ENCODE data around the gene SUGP1. TPM values are rescaled to one million over a fixed set of nuclear protein-coding genes. Genes with fewer than 3 reads are reported as not detected.

The SUGP1 gene
- total RNA-seq, 1 experiment from 2014 or later, result 81.3 TPM

DNA sequence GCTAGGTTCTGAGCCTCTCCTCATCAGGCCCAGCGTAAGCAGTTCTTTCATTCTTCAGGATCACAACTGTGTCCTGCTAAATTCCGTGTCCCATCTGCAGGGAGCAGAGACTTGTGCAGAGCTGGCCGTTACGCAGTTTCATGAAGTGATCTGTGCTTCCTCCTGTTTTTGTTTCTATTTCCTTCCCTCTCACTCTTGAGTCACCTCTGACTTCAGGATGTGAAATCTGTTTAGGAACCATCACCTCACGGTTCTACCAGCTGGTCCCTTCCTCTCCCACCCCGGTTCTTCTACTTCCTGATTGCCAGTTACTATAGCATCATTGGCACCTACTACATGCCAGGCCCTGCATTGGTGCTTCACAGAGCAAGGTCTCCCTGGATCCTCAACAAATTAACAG, 8.8 kb upstream of the SUGP1 start:
- no peak for TF ChIP-seq IRF2 (CRISPR knock-in tag; IDR thresholded peaks at IDR 0.05; ENCODE audit: borderline replicate concordance, low read depth)
- TF ChIP-seq, protein P1, sequence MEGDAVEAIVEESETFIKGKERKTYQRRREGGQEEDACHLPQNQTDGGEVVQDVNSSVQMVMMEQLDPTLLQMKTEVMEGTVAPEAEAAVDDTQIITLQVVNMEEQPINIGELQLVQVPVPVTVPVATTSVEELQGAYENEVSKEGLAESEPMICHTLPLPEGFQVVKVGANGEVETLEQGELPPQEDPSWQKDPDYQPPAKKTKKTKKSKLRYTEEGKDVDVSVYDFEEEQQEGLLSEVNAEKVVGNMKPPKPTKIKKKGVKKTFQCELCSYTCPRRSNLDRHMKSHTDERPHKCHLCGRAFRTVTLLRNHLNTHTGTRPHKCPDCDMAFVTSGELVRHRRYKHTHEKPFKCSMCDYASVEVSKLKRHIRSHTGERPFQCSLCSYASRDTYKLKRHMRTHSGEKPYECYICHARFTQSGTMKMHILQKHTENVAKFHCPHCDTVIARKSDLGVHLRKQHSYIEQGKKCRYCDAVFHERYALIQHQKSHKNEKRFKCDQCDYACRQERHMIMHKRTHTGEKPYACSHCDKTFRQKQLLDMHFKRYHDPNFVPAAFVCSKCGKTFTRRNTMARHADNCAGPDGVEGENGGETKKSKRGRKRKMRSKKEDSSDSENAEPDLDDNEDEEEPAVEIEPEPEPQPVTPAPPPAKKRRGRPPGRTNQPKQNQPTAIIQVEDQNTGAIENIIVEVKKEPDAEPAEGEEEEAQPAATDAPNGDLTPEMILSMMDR (IDR thresholded peaks at IDR 0.05), result no peak
- no peak for TF ChIP-seq ETV6 (CRISPR knock-in tag; IDR thresholded peaks at IDR 0.05)
- TF ChIP-seq, protein P2, sequence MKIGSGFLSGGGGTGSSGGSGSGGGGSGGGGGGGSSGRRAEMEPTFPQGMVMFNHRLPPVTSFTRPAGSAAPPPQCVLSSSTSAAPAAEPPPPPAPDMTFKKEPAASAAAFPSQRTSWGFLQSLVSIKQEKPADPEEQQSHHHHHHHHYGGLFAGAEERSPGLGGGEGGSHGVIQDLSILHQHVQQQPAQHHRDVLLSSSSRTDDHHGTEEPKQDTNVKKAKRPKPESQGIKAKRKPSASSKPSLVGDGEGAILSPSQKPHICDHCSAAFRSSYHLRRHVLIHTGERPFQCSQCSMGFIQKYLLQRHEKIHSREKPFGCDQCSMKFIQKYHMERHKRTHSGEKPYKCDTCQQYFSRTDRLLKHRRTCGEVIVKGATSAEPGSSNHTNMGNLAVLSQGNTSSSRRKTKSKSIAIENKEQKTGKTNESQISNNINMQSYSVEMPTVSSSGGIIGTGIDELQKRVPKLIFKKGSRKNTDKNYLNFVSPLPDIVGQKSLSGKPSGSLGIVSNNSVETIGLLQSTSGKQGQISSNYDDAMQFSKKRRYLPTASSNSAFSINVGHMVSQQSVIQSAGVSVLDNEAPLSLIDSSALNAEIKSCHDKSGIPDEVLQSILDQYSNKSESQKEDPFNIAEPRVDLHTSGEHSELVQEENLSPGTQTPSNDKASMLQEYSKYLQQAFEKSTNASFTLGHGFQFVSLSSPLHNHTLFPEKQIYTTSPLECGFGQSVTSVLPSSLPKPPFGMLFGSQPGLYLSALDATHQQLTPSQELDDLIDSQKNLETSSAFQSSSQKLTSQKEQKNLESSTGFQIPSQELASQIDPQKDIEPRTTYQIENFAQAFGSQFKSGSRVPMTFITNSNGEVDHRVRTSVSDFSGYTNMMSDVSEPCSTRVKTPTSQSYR (CRISPR knock-in tag; IDR thresholded peaks at IDR 0.05), result no peak
- TF ChIP-seq SMAD3 (CRISPR knock-in tag; IDR thresholded peaks at IDR 0.05; ENCODE audit: borderline replicate concordance), result no peak
- TF ChIP-seq CBFB (CRISPR knock-in tag; IDR thresholded peaks at IDR 0.05; ENCODE audit: low read depth), result no peak
- no peak for TF ChIP-seq ZBTB21 (CRISPR knock-in tag; IDR thresholded peaks at IDR 0.05; ENCODE audit: borderline replicate concordance)
- TF ChIP-seq GRHL2 (CRISPR knock-in tag; IDR thresholded peaks at IDR 0.05; ENCODE audit: insufficient replicate concordance, severe bottlenecking), result no peak
- TF ChIP-seq, protein P3, sequence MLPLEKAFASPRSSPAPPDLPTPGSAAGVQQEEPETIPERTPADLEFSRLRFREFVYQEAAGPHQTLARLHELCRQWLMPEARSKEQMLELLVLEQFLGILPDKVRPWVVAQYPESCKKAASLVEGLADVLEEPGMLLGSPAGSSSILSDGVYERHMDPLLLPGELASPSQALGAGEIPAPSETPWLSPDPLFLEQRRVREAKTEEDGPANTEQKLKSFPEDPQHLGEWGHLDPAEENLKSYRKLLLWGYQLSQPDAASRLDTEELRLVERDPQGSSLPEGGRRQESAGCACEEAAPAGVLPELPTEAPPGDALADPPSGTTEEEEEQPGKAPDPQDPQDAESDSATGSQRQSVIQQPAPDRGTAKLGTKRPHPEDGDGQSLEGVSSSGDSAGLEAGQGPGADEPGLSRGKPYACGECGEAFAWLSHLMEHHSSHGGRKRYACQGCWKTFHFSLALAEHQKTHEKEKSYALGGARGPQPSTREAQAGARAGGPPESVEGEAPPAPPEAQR (CRISPR knock-in tag; IDR thresholded peaks at IDR 0.05), result no peak
- TF ChIP-seq, protein P4, sequence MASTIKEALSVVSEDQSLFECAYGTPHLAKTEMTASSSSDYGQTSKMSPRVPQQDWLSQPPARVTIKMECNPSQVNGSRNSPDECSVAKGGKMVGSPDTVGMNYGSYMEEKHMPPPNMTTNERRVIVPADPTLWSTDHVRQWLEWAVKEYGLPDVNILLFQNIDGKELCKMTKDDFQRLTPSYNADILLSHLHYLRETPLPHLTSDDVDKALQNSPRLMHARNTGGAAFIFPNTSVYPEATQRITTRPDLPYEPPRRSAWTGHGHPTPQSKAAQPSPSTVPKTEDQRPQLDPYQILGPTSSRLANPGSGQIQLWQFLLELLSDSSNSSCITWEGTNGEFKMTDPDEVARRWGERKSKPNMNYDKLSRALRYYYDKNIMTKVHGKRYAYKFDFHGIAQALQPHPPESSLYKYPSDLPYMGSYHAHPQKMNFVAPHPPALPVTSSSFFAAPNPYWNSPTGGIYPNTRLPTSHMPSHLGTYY (CRISPR knock-in tag; IDR thresholded peaks at IDR 0.05), result no peak
- TF ChIP-seq SOX15 (CRISPR knock-in tag; IDR thresholded peaks at IDR 0.05), result no peak
- TF ChIP-seq, protein P5, sequence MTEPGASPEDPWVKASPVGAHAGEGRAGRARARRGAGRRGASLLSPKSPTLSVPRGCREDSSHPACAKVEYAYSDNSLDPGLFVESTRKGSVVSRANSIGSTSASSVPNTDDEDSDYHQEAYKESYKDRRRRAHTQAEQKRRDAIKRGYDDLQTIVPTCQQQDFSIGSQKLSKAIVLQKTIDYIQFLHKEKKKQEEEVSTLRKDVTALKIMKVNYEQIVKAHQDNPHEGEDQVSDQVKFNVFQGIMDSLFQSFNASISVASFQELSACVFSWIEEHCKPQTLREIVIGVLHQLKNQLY (CRISPR knock-in tag; IDR thresholded peaks at IDR 0.05), result no peak
- no peak for TF ChIP-seq NFATC4 (CRISPR knock-in tag; IDR thresholded peaks at IDR 0.05)
- TF ChIP-seq, protein P6, sequence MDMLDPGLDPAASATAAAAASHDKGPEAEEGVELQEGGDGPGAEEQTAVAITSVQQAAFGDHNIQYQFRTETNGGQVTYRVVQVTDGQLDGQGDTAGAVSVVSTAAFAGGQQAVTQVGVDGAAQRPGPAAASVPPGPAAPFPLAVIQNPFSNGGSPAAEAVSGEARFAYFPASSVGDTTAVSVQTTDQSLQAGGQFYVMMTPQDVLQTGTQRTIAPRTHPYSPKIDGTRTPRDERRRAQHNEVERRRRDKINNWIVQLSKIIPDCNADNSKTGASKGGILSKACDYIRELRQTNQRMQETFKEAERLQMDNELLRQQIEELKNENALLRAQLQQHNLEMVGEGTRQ (CRISPR knock-in tag; IDR thresholded peaks at IDR 0.05), result no peak
- TF ChIP-seq TEAD4 (CRISPR knock-in tag; IDR thresholded peaks at IDR 0.05), result no peak
- no peak for TF ChIP-seq ATF1 (CRISPR knock-in tag; IDR thresholded peaks at IDR 0.05)
- TF ChIP-seq, protein P7, sequence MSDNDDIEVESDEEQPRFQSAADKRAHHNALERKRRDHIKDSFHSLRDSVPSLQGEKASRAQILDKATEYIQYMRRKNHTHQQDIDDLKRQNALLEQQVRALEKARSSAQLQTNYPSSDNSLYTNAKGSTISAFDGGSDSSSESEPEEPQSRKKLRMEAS (CRISPR knock-in tag; IDR thresholded peaks at IDR 0.05), result no peak
- POLR2A ChIA-PET, result no interaction called here
- Mint-ChIP-seq H3K27ac (no peak overlapping the region), H3K36me3 (peaks cover 32% of the 10 kb centered on the region), H3K4me1 (no peaks in the 10 kb centered on the region), H3K27me3 (ENCODE audit: low read depth) (no peaks in the 10 kb centered on the region), H3K9me3 (no peaks in the 10 kb centered on the region), H3K4me3 (no peak overlapping the region)
- CTCF ChIA-PET, result interaction anchor here (0.8 kb wide), 1 partner anchor 38 kb away, joined by 3 read pairs; no protein-coding TSS in a partner anchor
- DNase-seq (ENCODE audit: low spot score), result no peak
- no peak for ATAC-seq
